Smooth muscle cell of trachea (primary cell): ENCODE results near the gene RFC5. TPM values are rescaled to one million over a fixed set of nuclear protein-coding genes. Genes with fewer than 3 reads are reported as not detected.

Source experiments
- total RNA-seq: library from RNA; depleted of rRNA; stranded (reverse); fragments of >200 nt; gene quantifications from 2 replicates; pipeline ENCODE4 v1.2.1, GENCODE V29; 2014

RFC5 gene
- total RNA-seq: 8.6 and 22.5 TPM in 2 replicates

GRCh38 chr12:118016424-118017264 is at the start of gene RFC5:
RFC5 (plus strand) TSS chr12:118016703; CDS start chr12:118016828, 125 bp downstream.

GRCh38 chr12:117968826-117969659 is 47.5 kb upstream of the RFC5 start, which contains the start of gene KSR2:
KSR2 (minus strand) TSS chr12:117968990; CDS start chr12:117968255, 735 bp downstream.

GRCh38 chr12:118061011-118061872 is 44.7 kb downstream of the RFC5 start, which contains the start of gene WSB2:
WSB2 (minus strand) TSS chr12:118061179; CDS start chr12:118061048, 131 bp downstream.

Other genes starting within 250 kb of the RFC5 start
- gene KSR2, start 47.7 kb upstream of the RFC5 start, total RNA-seq: under 0.01 TPM in 1 of 2 replicates, not detected in the other
- 98.9 and 105 TPM in 2 replicates for gene WSB2, start 44.5 kb downstream of the RFC5 start, total RNA-seq
- 27.8 and 44.0 TPM in 2 replicates for gene VSIG10, start 87.3 kb downstream of the RFC5 start, total RNA-seq
- 226 and 243 TPM in 2 replicates for gene PEBP1, start 119.4 kb downstream of the RFC5 start, total RNA-seq